CD14-positive monocyte (primary cell): ENCODE results near the gene POMC. TPM values are rescaled to one million over a fixed set of nuclear protein-coding genes. Genes with fewer than 3 reads are reported as not detected.
A peak's percentile ranks its signal among the peaks of the same experiment; 100 is the strongest.

Experiments used
- DNase-seq, 3 donors: peaks; one replicate each; pipeline ENCODE4 v3.0.0-alpha.2; 2011 to 2022
- H2AFZ ChIP-seq: 2 replicates; pipeline ENCODE4 v1.6.0; 2012; ENCODE audit warnings: mild to moderate bottlenecking, low read depth, low read length, inconsistent platforms; ENCODE audit not compliant: insufficient read depth, poor library complexity, severe bottlenecking
- H3K27ac ChIP-seq, 2 donors: 1 replicate in 1 of 2; 2 replicates in 1 of 2; pipeline ENCODE4 v1.5.1; 2012 to 2013; ENCODE audit warnings: low read length in 2 of 2, control low read depth in 1 of 2, inconsistent platforms in 1 of 2, low read depth in 1 of 2, mild to moderate bottlenecking in 1 of 2
- H3K27me3 ChIP-seq, 2 donors: one replicate each; pipeline versions ENCODE4 v1.6.0 to v1.6.1; 2011 to 2013; ENCODE audit warnings: low read length in 2 of 2; ENCODE audit not compliant: control insufficient read depth in 2 of 2, insufficient read depth in 2 of 2
- H3K36me3 ChIP-seq, 2 donors: replicated peaks in 1 of 2; 1 replicate in 1 of 2; 2 replicates in 1 of 2; pipeline versions ENCODE4 v1.5.1 to v1.6.1; 2012 to 2013; ENCODE audit warnings: low read length in 2 of 2, control low read depth in 1 of 2, inconsistent platforms in 1 of 2, mild to moderate bottlenecking in 1 of 2; ENCODE audit not compliant: insufficient read depth in 2 of 2, control insufficient read depth in 1 of 2
- H3K4me1 ChIP-seq, 2 donors: 1 replicate in 1 of 2; 2 replicates in 1 of 2; pipeline versions ENCODE4 v1.5.1 to v1.6.1; 2012 to 2013; ENCODE audit warnings: low read length in 2 of 2, control low read depth in 1 of 2, inconsistent platforms in 1 of 2, mild to moderate bottlenecking in 1 of 2, moderate library complexity in 1 of 2; ENCODE audit not compliant: insufficient read depth in 2 of 2, control insufficient read depth in 1 of 2
- H3K4me2 ChIP-seq: replicated peaks from 2 replicates; pipeline ENCODE3; 2012; ENCODE audit warnings: low read length, moderate library complexity, mild to moderate bottlenecking; ENCODE audit not compliant: poor library complexity, severe bottlenecking; ENCODE audit errors: extremely low read depth
- H3K4me3 ChIP-seq, 3 experiments: fragments of 200-600 bp in 1 of 3; sonication (generic) in 1 of 3; replicated peaks in 1 of 3; 1 replicate in 2 of 3; 2 replicates in 1 of 3; pipeline ENCODE4 v1.5.1; 2011 to 2013; ENCODE audit warnings: low read length in 3 of 3, mild to moderate bottlenecking in 3 of 3, control low read depth in 2 of 3, low read depth in 2 of 3, inconsistent platforms in 1 of 3, moderate library complexity in 1 of 3
- H3K79me2 ChIP-seq: 2 replicates; pipeline ENCODE4 v1.6.0; 2012; ENCODE audit warnings: mild to moderate bottlenecking, control low read depth, inconsistent platforms, low read length, moderate library complexity; ENCODE audit not compliant: insufficient read depth
- H3K9ac ChIP-seq: 2 replicates; pipeline ENCODE4 v1.6.0; 2017; ENCODE audit warnings: low read length, mild to moderate bottlenecking; ENCODE audit not compliant: insufficient read depth, poor library complexity, severe bottlenecking
- H3K9me3 ChIP-seq, 2 donors: replicated peaks in 1 of 2; 1 replicate in 1 of 2; 2 replicates in 1 of 2; pipeline versions ENCODE4 v1.5.1 to v1.6.1; 2012 to 2013; ENCODE audit warnings: low read length in 2 of 2, control low read depth in 1 of 2; ENCODE audit not compliant: control insufficient read depth in 1 of 2, insufficient read depth in 1 of 2
- H4K20me1 ChIP-seq: 2 replicates; pipeline ENCODE4 v1.6.0; 2012; ENCODE audit warnings: mild to moderate bottlenecking, low read length, control low read depth, moderate library complexity; ENCODE audit not compliant: insufficient read depth
- H3K27ac Mint-ChIP-seq, 7 donors: one replicate each; pipeline ENCODE4 v1.8.0; 2020; ENCODE audit warnings: mild to moderate bottlenecking in 7 of 7, mixed read lengths in 7 of 7, moderate library complexity in 6 of 7, inconsistent platforms in 2 of 7
- H3K27me3 Mint-ChIP-seq, 3 donors: one replicate each; pipeline ENCODE4 v1.8.0; 2021 to 2022; ENCODE audit warnings: low read depth in 3 of 3, mild to moderate bottlenecking in 3 of 3, mixed read lengths in 3 of 3, moderate library complexity in 3 of 3, inconsistent platforms in 1 of 3
- H3K36me3 Mint-ChIP-seq, 2 donors: one replicate each; pipeline ENCODE4 v1.8.0; 2020; ENCODE audit warnings: mixed read lengths in 2 of 2, inconsistent platforms in 1 of 2, mild to moderate bottlenecking in 1 of 2
- H3K4me1 Mint-ChIP-seq: one replicate; pipeline ENCODE4 v1.8.0; 2020; ENCODE audit warnings: mild to moderate bottlenecking, mixed read lengths
- H3K4me3 Mint-ChIP-seq, 2 donors: one replicate each; pipeline ENCODE4 v1.8.0; 2020; ENCODE audit warnings: mild to moderate bottlenecking in 2 of 2, mixed read lengths in 2 of 2, moderate library complexity in 1 of 2
- H3K9me3 Mint-ChIP-seq, 7 donors: one replicate each; pipeline ENCODE4 v1.8.0; 2020 to 2022; ENCODE audit warnings: mixed read lengths in 7 of 7, mild to moderate bottlenecking in 6 of 7, moderate library complexity in 6 of 7, inconsistent platforms in 2 of 7
- WGBS: methylation state at CpG from one replicate; pipeline ENCODE4 v1.1.5; 2013; ENCODE audit warnings: missing lambda C conversion rate; ENCODE audit not compliant: insufficient coverage; 5-methylcytosine and 5-hydroxymethylcytosine counted together
- intact Hi-C, 2 donors: fragments of 100-400 bp; cut with micrococcal nuclease; formaldehyde crosslinking; loops; one replicate each; pipeline versions ENCODE4 v1.15.0 to v1.15.1; 2023
- polyA plus RNA-seq, 3 donors: library from polyadenylated mRNA; depleted of rRNA in 1 of 3; unstranded in 2 of 3; stranded (reverse) in 1 of 3; fragments of 300-500 nt in 2 of 3; fragments of >200 nt in 1 of 3; fragmentation: Illumina TruSeq in 2 of 3; gene quantifications; 1 replicate in 2 of 3; 2 replicates in 1 of 3; pipeline ENCODE4 v1.2.3, GENCODE V29; 2012 to 2021
- TF ChIP-seq, protein P1 (sequence below): fragments of 200-600 bp; IDR thresholded peaks from one replicate; pipeline ENCODE4 v1.8.0; 2022; ENCODE audit warnings: antibody characterized with exemption, mild to moderate bottlenecking

POMC gene
- polyA plus RNA-seq, 3 donors = 3.5 to 4.7 (median 4.6) TPM

DNA sequence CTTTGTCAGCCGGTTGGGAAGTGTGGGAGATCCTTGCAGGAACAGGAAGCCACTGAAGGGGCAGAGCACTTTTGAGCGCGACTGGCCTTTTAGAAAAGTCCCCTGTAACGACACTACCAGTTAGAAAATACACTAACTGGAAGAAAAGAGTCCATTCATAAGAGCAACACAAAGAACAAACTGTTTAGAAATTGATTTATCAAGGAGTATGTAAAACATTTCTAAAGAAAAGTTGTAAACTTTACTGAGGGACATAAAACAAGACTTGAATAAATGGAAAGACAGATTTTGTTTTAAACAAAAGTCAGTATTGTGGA lies 29.8 kb upstream of the POMC start:
- intact Hi-C loops = no loop called here

DNA sequence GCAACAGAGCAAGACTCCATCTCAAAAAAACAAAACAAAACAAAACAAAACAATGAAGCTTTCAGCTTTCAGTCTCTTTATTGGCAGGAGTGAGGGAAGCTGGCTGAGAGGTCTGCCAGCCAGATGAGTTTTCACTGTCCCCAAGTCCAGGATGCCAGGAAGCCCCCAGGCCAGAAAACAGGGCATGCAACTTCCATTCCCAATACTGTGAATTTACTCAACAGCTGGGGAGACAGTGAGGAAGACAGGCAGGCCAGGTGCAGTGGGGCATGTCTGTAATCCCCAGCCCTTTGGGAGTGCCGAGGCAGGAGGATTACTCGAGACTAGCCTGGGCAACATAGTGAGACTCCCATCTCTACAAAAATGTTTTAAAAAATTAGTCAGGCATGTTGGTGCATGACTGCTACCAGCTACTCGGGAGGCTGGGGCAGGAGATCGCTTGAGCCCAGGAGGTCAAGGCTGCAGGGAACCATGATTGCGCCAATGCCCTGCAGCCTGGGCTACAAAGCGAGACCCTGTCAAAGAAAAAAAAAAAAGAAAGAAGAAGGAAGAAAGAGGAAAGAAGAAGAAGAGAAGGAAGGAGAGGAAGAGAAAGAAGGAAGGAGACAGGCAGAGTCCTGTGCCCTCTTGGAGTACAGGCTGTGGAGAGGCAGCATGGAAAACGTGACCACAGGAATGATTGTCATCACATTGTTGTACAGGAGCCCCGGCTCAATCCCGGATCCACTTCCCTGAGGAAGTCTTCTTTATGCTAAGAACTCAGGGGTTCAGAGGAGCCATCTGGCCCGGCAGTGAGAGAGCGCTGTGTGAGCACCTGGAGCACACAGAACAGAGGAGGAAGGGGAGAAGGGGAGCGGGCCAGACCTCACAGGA lies 29.2 kb upstream of the POMC start:
- no peaks in the 10 kb centered on the region for H3K36me3 Mint-ChIP-seq
- intact Hi-C loops = no loop called here
- Histone ChIP-seq H3K79me2 (no peaks in the 10 kb centered on the region), H3K9ac (no peak overlapping the region), H2AFZ (peak overlapping the region; percentile 22), H3K36me3 (no peaks in the 10 kb centered on the region), H3K4me2 (no peak overlapping the region), H3K9me3 (no peaks in the 10 kb centered on the region), H3K27me3 (no peaks in the 10 kb centered on the region), H3K4me3 (no peak overlapping the region), H3K27ac (no peak overlapping the region), H3K4me1 (peaks cover 0 to 3% of the 10 kb centered on the region in 2 donors), H4K20me1 (no peaks in the 10 kb centered on the region)
- H3K4me1 Mint-ChIP-seq = peaks cover 7% of the 10 kb centered on the region
- TF ChIP-seq, protein P1, sequence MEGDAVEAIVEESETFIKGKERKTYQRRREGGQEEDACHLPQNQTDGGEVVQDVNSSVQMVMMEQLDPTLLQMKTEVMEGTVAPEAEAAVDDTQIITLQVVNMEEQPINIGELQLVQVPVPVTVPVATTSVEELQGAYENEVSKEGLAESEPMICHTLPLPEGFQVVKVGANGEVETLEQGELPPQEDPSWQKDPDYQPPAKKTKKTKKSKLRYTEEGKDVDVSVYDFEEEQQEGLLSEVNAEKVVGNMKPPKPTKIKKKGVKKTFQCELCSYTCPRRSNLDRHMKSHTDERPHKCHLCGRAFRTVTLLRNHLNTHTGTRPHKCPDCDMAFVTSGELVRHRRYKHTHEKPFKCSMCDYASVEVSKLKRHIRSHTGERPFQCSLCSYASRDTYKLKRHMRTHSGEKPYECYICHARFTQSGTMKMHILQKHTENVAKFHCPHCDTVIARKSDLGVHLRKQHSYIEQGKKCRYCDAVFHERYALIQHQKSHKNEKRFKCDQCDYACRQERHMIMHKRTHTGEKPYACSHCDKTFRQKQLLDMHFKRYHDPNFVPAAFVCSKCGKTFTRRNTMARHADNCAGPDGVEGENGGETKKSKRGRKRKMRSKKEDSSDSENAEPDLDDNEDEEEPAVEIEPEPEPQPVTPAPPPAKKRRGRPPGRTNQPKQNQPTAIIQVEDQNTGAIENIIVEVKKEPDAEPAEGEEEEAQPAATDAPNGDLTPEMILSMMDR = no peak
- no peaks in the 10 kb centered on the region for H3K9me3 Mint-ChIP-seq
- H3K4me3 Mint-ChIP-seq = peak overlapping the region in 1 of 2 donors; percentile 43
- WGBS = 36% methylated on average over 10 of the region's 12 CpGs
- H3K27ac Mint-ChIP-seq = peak overlapping the region in 1 of 7 donors; percentile 60
- peaks cover 3 to 17% (median 5%) of the 10 kb centered on the region in 3 donors for H3K27me3 Mint-ChIP-seq
- no peak for DNase-seq

More for the DNA sequence above, 29.8 kb upstream of the POMC start:
- no peak overlapping the region for H3K4me3 ChIP-seq
- H3K9ac ChIP-seq = no peak overlapping the region
- no peaks in the 10 kb centered on the region for H3K79me2 ChIP-seq
- no peaks in the 10 kb centered on the region for H3K9me3 ChIP-seq
- Mint-ChIP-seq H3K9me3 (no peaks in the 10 kb centered on the region), H3K4me3 (no peak overlapping the region), H3K4me1 (peaks cover 7% of the 10 kb centered on the region), H3K36me3 (no peaks in the 10 kb centered on the region), H3K27ac (no peak overlapping the region), H3K27me3 (peaks cover 3 to 17% (median 5%) of the 10 kb centered on the region in 3 donors)
- H3K27me3 ChIP-seq = no peaks in the 10 kb centered on the region
- H4K20me1 ChIP-seq = no peaks in the 10 kb centered on the region
- H3K4me1 ChIP-seq = peaks cover 0 to 3% of the 10 kb centered on the region in 2 donors
- H2AFZ ChIP-seq = peak overlapping the region; percentile 22
- no peak overlapping the region for H3K4me2 ChIP-seq
- H3K36me3 ChIP-seq = no peaks in the 10 kb centered on the region
- no CpG with 5 or more reads among the region's 4 CpGs for WGBS
- no peak overlapping the region for H3K27ac ChIP-seq
- TF ChIP-seq, protein P1 = no peak
- no peak for DNase-seq
